ENCODE data around the gene CSNK2A1. TPM values are rescaled to one million over a fixed set of nuclear protein-coding genes. Genes with fewer than 3 reads are reported as not detected.

Gene CSNK2A1
- polyA plus RNA-seq, 1 donor from 2014 or later = 255 TPM

- Histone ChIP-seq H3K36me3 (ENCODE audit: insufficient read depth, low read length) (peaks cover under 1% of the 10 kb centered on the region), H3K9me3 (ENCODE audit: low read length) (no peaks in the 10 kb centered on the region), H4K20me1 (ENCODE audit: insufficient read depth) (no peaks in the 10 kb centered on the region), H2AFZ (ENCODE audit: low read depth, low read length) (no peak overlapping the region), H3K27ac (ENCODE audit: low read length) (no peak overlapping the region), H3K9me2 (ENCODE audit: insufficient read depth, low read length) (no peaks in the 10 kb centered on the region), H3K4me2 (ENCODE audit: low read length) (no peak overlapping the region), H3K27me3 (ENCODE audit: insufficient read depth, low read depth, low read length) (no peaks in the 10 kb centered on the region), H3K4me3 (ENCODE audit: low read length) (no peak overlapping the region), H3K79me2 (replicated peaks; ENCODE audit: insufficient read depth, low read length) (no peaks in the 10 kb centered on the region), H3K9ac (ENCODE audit: low read length) (no peak overlapping the region), H3F3A (ENCODE audit: insufficient read depth, low read length, poor library complexity, severe bottlenecking) (no peaks in the 10 kb centered on the region)
- TF ChIP-seq RAD21 (conservative IDR thresholded peaks at IDR 0.05) = no peak
- TF ChIP-seq POLR2AphosphoS5 (IDR thresholded peaks at IDR 0.05) = no peak
- no peak for TF ChIP-seq EP300 (conservative IDR thresholded peaks at IDR 0.05; ENCODE audit: poor library complexity, severe bottlenecking)
Observed at GRCh38 chr20:492159-492558, 51.4 kb downstream of the CSNK2A1 start.

DNA sequence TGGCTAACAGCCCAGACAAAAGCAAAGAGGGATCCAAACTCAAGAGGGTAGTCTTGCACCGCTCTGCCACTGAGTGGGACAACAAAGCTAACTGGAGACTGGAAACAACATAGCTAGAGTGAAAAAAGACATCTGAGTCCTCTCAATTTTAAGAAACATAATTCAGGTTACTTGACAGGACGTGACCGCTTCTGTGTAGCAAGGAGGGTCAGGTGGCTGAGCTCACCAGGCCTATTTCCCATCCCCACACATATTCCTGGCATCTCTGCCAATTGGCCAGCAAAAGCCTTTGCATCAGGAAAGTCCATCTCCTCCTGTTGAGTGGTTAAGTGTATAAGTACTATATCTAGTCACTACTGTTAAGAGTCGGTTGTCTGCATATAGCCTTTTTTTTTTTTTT is 55.9 kb downstream of the CSNK2A1 start:
- H4K20me1 ChIP-seq (ENCODE audit: insufficient read depth) = no peaks in the 10 kb centered on the region
- no peak overlapping the region for H3K4me3 ChIP-seq (ENCODE audit: low read length)
- no peaks in the 10 kb centered on the region for H3K9me2 ChIP-seq (ENCODE audit: insufficient read depth, low read length)
- peaks cover 8% of the 10 kb centered on the region for H3K36me3 ChIP-seq (ENCODE audit: insufficient read depth, low read length)
- H3K79me2 ChIP-seq (replicated peaks; ENCODE audit: insufficient read depth, low read length) = no peaks in the 10 kb centered on the region
- no peak for TF ChIP-seq REST (IDR thresholded peaks at IDR 0.05; ENCODE audit: borderline replicate concordance)
- no peak for TF ChIP-seq EP300 (conservative IDR thresholded peaks at IDR 0.05; ENCODE audit: poor library complexity, severe bottlenecking)
- no peak for TF ChIP-seq EZH2 (IDR thresholded peaks at IDR 0.05; ENCODE audit: borderline replicate concordance, insufficient read depth, low read length, poor library complexity, severe bottlenecking)
- TF ChIP-seq MXI1 (conservative IDR thresholded peaks at IDR 0.05; ENCODE audit: poor library complexity, severe bottlenecking) = no peak
- no peak for TF ChIP-seq CTCF (IDR thresholded peaks at IDR 0.05; ENCODE audit: poor library complexity, severe bottlenecking)
- TF ChIP-seq SMC3 (conservative IDR thresholded peaks at IDR 0.05; ENCODE audit: poor library complexity) = no peak
- TF ChIP-seq POLR2AphosphoS5 (IDR thresholded peaks at IDR 0.05) = no peak
- no peak overlapping the region for H3K27ac ChIP-seq (ENCODE audit: low read length)
- H3K9ac ChIP-seq (ENCODE audit: low read length) = no peak overlapping the region
- H3K9me3 ChIP-seq (ENCODE audit: low read length) = no peaks in the 10 kb centered on the region
- no peak overlapping the region for H3K4me2 ChIP-seq (ENCODE audit: low read length)
- no peaks in the 10 kb centered on the region for H3F3A ChIP-seq (ENCODE audit: insufficient read depth, low read length, poor library complexity, severe bottlenecking)
- no peak overlapping the region for H2AFZ ChIP-seq (ENCODE audit: low read depth, low read length)
- no peaks in the 10 kb centered on the region for H3K27me3 ChIP-seq (ENCODE audit: insufficient read depth, low read depth, low read length)
